HG02981 (cell line): ENCODE results near the gene KLK13.

Source experiments
- ATAC-seq: cut with Tn5 transposase; IDR thresholded peaks from one replicate; pipeline ENCODE4 v1.9.1; 2021; ENCODE audit warnings: mild to moderate bottlenecking, moderate library complexity; ENCODE audit not compliant: unreplicated experiment

The KLK13 gene

DNA sequence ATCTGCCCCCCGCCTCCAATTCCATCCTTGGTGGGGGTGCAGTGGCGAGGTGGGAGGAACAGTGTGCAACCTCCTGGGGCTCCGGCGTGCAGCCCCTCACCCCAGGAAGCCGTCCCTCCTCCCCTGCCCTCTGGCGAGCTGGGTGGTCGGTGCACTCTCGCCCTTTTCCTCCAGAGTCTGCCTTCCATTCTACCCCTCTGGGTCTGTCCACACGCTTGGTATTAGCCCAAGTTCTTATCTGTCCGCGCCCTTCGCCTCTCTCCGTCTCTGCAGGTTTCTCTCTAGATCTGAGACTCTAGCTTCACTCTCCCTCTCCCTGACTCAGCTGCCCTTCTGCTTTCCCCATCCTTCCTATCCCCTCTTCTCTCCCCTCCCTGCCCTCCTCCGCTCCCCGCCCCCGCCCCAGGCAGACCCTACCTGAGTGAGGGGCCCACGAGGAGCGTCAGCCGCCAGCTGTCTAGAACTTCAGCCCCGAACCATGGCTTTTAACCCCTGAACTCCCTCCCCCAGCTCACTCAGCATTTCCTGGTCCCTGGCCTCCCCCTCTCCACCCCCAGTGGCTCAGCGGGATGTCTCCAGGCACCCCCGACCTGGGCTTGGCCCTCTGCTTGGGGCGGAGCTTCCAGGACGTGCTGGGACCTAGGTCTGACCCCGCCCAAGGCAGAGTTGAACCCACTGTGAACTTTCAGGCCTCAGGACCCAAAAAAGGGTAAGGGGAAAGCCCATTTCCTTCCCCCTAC, 499 bp upstream of the KLK13 start:
- no peak for ATAC-seq

DNA sequence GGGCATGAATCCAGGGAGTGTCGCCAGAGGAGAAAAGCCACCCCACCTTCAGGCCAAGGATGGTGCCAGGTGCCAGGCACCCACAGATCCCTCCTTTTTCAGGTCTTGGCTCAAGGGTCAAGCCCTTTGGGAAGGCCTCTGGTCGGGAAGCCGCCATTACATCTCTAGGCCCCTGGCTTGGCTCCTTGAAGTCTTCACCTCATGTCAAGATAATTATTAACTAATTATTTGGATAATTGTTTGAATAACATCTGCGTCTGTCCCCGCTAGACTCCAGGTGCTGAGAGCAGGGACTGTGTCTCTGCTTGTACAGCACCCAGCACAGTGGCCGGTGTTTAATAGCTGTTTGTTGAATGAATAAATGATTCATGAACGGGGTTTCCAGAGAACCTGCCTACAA, 1.2 kb downstream of the KLK13 start:
- ATAC-seq = no peak

DNA sequence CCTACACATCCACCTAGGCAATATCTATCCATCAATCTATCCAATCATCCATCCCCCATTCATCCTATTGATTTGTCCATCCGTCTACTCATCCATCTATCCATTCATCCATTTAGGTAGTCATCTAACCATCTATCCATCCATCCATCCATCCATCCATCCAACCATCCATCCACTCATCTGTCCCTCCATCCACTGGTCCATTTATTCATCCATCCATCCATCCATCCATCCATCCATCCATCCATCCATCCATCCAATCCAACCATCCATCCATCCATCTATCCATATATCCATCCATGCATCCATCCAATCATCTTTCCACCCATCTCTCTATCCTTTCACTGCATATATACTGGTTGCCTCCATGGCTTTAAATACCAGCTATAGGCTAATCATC, 3.9 kb downstream of the KLK13 start:
- ATAC-seq = no peak

DNA sequence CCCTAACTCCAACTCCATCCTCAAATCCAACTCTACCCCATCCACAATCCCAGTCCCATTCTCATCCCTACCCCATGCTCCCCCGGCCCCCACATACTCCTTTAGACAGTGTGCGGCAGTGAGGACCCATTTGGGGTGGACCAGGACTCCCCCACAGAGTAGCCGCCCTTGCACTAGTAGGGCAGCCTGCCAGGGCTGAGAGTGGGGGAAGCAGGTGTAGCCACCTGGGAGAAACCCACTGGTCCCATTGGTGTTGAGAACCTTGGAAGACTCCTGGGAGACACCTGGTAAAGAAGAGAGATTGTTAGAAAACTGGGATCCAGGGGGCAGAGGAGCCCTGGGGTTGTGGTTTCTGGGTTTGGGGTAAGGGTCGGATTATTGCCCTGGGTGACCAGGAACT, 4.6 kb downstream of the KLK13 start:
- no peak for ATAC-seq

DNA sequence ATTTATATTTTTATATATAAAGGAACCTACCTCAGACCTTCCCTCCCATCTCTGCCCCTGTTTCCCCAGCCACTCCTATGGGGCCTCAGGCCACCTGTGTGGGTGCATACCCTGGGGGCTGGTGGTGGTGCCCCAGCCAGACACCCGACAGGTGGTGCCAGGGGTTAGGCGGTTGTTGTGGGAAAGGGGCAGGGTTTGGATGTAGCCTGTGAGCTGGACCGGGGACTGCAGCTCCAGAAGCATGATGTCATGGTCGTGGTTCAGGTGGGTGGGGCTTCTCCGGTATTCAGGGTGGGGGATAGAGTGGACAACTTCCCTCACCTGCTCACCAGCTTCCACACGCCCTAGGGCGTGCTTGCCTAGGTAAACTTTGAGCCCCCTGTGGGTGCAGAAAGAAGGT, 5.2 kb downstream of the KLK13 start:
- ATAC-seq = no peak

DNA sequence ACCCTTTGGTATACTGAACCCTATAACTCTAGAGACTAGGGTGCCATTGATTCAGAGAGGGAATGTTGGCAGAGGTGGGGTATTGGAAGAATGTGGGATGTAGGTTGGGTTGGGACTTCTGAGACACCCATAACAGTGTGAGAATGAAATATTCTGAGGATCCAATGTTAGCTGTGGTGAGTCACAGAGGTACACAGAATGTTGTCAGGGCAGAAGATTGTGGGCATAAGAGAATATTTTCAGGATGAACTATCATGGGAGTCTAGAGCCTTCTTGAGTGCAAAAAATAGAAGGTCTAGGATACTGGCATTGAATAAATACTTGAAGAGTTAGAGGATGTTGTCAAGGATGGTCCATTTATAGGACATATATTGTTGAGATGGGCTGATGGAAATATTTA, 9.0 kb downstream of the KLK13 start:
- ATAC-seq = no peak

DNA sequence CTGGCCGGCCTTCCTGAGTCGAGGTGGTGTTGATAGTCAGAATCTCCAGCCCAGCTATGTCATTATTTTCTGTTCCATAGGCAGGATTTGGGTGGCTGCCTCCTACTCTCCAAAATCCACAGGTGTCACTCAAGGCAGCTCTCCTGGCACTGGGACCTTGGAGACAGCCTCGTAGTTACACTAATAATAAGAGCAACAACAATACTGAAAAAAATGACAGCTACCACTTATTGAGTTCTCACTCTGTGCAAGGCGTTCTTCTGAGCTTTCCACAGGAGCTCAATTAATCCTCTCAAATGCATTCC, 17.9 kb downstream of the KLK13 start:
- ATAC-seq = no peak

DNA sequence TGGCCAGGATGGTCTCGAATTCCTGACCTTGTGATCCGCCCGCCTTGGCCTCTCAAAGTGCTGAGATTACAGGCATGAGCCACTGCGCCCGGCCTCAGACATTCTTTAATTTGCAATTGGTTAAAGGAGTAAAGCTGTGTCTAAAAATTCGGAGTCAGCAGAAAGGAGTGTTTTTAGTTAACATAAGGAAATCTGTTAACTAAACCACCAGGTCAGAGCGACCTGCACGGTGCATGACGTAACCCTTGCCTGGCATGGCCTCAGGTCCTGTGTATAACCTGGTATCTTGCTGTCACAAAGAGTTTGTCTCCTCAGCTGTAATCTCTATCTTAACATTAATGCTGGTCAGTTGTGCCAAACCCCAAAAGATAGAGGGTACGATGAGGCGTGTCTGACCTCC, 20.6 kb downstream of the KLK13 start:
- no peak for ATAC-seq

DNA sequence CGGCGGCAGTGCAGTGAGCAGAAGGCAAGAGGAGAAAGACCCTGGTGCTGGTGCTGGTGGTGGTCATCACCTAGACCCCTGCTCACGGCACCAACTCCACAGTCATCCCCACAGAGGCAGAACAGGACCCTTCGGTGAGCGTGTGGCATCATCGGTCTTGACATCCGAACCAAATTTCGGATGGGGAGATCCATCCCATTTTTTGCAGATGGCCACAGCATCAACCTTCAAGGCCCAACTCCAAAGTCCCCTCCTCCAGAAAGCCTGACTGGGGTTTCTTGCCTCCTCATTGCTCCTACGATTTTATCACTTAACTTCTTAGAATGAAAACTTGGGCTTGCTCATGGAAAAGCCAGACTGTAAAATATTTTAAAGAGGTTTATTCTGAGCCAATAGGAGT, 21.4 kb downstream of the KLK13 start:
- no peak for ATAC-seq

DNA sequence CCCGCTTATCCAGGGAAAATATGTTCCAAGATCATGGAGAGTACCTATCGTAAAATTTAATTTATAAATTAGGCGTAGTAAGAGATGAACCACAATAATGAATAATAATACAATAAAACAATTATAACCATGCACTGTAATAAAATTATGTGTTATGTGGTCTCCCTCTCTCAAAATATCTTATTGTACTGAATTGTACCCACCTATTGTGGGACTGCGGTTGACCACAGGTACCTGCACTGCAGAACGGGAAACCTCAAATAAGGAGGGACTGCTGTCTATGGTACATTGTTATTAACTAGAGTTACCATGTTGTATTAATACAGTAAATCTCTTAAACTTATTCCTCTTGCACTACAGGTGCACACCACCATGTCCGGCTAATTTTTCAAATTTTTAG, 24.7 kb downstream of the KLK13 start:
- ATAC-seq = no peak

DNA sequence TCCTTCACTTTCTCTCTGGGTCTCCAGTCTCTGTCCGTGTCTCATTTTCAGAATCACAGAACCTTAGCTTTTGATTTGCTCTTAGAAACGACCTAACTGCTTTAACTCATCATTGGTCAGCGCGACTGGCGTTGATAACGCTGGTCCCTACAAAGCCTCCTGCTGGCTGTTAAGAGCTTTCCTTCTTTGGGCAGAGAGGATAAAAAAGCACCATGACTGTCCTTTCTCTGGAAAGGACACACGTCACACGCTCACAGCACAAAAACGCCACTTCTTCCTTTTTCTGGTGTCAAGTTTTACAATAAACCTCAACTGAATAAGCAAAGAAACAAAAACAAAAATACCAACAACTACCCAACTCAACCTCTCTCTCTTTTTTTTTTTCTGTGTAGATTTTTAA, 28.4 kb downstream of the KLK13 start:
- no peak for ATAC-seq

DNA sequence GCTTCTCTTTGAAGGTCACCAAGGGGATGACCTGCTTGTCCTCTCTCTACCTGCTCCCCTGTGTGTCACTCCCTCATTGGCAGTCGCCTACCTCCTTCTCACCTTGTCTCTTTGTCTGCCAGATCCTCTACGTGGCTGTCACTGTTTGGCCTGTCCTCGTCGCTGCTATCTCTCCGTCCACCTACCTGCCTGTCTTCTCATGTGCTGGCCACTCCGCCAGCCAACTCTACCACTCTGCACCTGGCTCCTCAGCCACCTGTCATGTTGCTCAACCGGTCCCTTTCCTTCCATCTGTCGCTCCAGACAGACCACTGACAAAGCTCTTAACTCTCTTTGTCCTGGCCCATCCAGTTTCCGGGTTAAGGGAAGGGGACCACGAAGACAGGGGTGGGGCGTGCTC, 30.2 kb downstream of the KLK13 start, which contains the start of gene KLK12:
Gene KLK12 (minus strand): TSS at position 299 of the 400 bp plus-strand sequence. CDS start 381 bp downstream, outside the sequence.
- ATAC-seq = no peak

DNA sequence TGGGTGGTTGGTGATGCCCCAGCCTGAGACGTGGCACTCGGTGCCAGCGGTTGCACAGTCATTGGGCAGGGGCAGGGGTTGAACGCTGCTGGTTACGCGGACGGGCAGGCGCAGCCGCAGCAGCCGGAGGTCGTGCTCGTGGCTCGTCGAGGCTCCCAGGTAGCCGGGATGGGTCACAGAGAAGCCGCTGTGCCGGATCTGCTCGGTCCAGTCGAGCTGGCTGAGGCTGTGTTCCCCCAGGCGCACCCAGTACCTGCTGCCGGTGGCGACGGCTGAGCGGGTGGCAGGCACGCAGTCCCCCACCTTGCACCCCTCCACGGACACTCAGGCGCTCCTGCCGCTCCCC, 33.0 kb downstream of the KLK13 start:
- ATAC-seq = no peak

DNA sequence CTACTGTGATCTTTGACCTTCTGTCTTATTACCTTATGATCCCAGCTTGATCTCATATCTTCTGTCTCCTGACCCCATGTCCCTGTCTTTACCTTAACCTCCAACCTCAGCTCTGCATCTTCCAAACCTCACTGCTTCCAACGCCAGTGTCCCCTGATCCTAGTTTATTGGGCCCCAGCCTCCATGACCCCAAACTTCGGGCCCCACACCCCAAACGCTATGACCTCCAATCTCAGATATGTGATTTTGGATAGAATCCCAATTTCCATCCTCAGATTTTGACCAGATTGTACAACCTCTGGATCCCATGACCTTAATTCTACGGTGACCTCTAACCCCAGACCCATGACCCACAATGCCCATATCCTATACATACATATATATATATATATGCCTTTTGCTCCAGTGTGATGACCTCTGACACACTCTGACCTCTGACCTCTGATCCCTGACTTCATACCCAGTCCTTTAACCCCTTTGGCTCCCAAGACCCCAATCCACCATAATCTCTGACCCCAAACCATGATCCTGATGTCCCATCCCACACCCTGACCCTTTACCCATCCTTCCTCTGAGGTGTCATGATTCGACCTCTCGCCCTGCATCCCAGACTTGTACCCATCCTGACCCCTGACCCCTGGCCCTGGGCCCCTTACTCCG, 33.5 kb downstream of the KLK13 start:
- no peak for ATAC-seq

DNA sequence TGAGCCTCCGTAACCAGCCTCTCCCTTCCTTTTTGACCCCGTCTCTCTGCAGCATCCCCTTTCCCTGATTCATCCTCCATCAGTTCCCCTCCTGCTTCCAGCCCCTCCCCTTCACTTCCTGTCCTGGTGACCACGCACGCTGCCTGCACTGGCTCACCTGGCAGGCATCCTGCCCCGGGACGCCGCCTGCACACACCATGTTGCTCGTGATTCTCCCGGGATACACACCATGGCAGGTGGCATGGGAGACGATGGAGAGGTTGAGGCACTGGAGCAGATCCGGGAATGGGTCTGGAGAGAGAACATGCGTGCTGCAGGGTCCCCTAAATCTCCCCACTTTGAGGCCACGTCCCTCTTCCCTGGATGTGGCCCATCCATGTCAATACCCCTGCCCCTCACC, 34.3 kb downstream of the KLK13 start:
- ATAC-seq = no peak

DNA sequence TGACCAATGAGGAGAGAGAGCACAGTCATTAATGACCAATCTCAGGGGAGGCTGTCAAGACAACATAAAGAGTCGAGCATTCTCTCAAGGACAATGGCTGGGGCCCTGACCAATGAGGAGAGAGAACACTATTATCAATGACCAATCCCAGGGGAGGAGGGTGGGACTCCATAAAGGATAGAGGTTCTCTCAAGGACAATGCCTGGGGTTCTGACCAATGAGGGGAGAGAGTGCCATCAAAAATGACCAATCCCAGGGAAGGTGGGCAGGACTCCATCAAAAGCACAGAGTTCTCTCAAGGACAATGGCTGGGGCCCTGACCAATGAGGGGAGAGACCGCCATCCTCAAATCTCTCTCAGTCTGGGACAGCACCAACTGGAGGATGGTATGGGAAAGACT, 35.2 kb downstream of the KLK13 start:
- ATAC-seq = no peak

DNA sequence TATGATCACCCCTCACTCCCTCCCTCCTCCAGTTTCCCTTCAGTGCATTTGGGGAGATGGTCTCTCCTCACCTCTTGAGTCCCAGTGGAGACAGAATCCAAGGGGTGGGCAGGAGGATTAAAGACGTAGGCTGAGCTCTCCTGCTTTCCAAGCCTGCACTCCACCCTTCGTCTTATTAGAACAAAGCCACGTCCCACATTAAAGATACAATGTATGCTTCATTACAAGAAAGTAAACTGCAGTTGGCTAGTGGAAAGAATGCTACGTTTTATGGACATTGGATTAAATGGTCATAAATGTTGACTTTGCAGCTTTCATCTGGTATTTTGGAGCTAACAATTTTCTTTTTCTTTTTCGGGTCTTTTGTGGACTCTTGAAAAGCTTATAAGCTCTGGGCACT, 37.0 kb downstream of the KLK13 start:
- no peak for ATAC-seq

DNA sequence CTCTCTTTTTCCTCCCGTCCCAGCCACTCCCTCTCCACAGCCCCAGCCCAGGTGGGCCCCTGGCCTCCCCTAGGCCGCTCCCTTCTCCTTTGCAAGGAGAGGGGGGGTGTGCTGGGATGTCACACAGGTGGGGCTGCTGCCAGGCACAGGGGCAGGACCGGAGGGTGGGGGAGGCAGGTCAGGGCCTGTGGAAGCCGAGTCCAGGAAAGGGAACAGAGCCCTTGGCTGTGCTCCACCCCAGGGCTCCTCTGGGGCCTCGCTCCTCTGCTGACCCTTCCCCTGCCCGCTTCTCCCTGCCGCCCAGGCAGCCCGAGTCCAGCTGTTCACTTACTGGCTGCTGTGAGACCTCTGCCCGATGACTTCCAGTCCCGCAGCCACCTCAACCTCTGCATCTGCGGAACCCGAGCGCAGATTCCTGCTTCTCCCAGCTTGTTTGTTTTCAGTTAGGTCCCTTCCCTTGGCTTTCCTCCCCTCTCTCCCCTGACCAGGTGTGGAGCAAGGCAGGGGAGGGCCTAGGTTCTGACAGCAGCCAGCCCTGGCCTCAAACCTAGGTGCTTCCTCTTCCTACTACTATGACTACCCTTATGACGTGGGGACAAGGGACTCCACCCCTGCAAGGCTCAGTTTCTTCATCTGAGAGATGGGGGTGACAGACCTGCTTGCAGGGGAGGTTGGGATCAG, 37.6 kb downstream of the KLK13 start:
- ATAC-seq = no peak

DNA sequence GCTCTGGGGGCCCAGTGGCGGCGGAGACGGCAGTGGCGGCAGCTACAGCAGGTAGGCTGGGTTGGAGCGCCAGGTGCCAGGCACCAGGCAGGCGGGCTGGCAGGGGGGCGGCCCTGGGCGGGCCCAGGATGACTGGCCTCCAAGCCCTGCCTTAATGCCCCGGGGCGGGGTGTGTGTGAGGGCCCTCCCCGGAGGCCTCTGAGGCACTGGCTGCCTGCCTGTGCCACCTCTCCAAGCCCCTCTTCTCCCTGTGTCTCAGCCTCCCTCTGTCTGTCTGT, 38.4 kb downstream of the KLK13 start, which contains the start of gene KLK11:
Gene KLK11 (minus strand): TSS at position 63 of the 278 bp plus-strand sequence. CDS start 985 bp downstream, outside the sequence.
- no peak for ATAC-seq

DNA sequence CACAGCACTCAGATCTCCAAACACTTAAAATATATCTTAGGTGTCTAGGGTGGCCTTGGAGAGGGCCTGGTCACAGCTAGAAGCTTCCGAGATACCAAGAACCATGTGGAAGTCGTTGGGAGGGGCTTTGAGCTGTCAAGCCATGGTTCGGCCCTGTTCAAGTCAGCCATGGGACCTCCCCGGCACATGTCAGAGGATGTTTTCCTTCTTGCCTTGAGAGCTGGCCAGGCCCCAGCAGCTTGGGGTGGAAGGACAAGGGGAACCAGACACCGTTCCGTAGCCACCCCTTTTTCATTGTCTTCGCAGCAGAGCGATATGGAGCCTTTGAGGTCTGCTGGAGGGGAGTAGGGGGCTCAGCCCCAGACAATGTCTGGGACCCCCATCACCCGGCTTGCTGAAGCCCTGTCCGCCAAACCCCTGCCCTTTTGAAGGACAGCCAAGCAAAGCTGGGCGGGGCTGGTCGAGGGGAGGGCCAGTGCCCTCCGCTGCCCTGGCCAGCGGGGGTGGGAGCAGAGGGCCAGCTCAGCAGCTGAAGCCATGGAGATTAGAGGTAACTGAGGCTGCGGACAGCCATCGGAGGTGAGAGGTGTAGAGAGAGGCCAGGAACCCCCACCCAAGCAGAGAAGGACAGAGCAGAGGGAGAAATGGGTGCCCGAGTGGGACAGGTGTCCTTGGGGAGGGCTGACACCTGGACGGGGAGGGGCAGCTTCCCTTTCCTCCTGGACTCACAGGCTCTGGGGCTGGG, 38.9 kb downstream of the KLK13 start:
- no peak for ATAC-seq

DNA sequence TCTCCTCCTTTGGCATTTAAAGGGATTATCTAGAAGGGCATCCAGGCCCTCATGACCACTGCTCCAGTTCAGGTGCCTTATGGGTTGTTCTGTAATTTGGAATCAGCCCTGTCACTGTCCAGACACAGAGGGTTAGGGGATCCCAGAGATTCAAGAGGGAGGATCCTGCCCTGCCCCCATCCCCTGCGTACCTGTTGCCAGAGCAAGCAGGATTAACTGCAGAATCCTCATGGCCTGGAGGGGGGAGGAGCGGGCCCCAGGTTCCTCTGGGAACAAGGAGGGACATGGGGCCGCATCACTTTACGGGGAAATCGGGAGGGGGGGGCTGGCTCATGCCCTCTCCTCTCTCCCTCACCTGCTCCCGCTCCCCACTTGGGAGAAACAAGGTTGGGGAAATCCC, 39.5 kb downstream of the KLK13 start:
- no peak for ATAC-seq

DNA sequence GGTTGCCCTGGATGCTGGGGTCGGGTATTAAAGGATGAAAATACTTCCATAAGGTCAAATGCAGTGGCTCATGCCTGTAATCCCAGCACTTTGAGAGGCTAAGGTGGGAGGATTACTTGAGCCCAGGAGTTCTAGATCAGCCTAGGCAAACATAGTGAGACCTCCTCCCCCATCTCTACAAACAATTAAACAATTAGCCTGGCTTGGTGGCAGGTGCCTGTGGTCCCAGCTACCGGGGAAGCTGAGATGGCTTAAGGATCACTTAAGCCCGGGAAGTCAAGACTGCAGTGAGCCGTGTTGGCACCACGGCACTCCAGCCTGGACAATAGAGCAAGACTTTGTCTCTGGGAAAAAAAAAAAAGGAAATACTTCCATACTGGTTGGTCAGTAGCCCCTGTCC, 40.0 kb downstream of the KLK13 start:
- no peak for ATAC-seq
